CD8-positive, alpha-beta memory T cell (primary cell): ENCODE measurements around the gene DDX27. TPM values are rescaled to one million over a fixed set of nuclear protein-coding genes. Genes with fewer than 3 reads are reported as not detected.
"Not testable (repeated sequence)": the region's sequence is repeated elsewhere in the genome, so short reads cannot be mapped to it uniquely, and the experiment has no call there.

Experiments used
- CTCF ChIA-PET: fragments of 350-600 bp; sonication (Branson Sonifier 250); formaldehyde crosslinking; loops from one replicate; lab custom pipeline; 2021; ENCODE audit warnings: antibody characterized with exemption; lab: Charles Lee
- POLR2A ChIA-PET: fragments of 350-600 bp; sonication (Branson Sonifier 250); formaldehyde crosslinking; loops from one replicate; lab custom pipeline; 2021; ENCODE audit warnings: antibody characterized with exemption; lab: Charles Lee
- DNase-seq, 5 donors: peaks; one replicate each; pipeline versions ENCODE4 v3.0.0 to v3.0.0-alpha.2; 2020 to 2022; ENCODE audit warnings: mixed read lengths in 1 of 5
- H3K27ac ChIP-seq: one replicate; pipeline ENCODE4 v1.7.0; 2013; ENCODE audit warnings: low read depth, mild to moderate bottlenecking, low read length, moderate library complexity
- H3K27me3 ChIP-seq: 2 replicates; pipeline ENCODE4 v1.7.0; 2013; ENCODE audit warnings: low read length, mild to moderate bottlenecking; ENCODE audit not compliant: insufficient read depth, poor library complexity, severe bottlenecking
- H3K36me3 ChIP-seq: 2 replicates; pipeline ENCODE4 v1.7.0; 2013; ENCODE audit warnings: mild to moderate bottlenecking, low read length, moderate library complexity; ENCODE audit not compliant: insufficient read depth
- H3K4me1 ChIP-seq: 2 replicates; pipeline ENCODE4 v1.7.0; 2013; ENCODE audit warnings: mild to moderate bottlenecking, low read length, moderate library complexity; ENCODE audit not compliant: insufficient read depth
- H3K4me3 ChIP-seq: 2 replicates; pipeline ENCODE4 v1.7.0; 2013; ENCODE audit warnings: mild to moderate bottlenecking, low read length
- H3K9me3 ChIP-seq: 2 replicates; pipeline ENCODE4 v1.7.0; 2013; ENCODE audit warnings: mild to moderate bottlenecking, low read length
- H3K27ac Mint-ChIP-seq, 8 donors: one replicate each; pipeline ENCODE4 v1.8.0; 2020 to 2021; ENCODE audit warnings: mixed read lengths in 8 of 8, mild to moderate bottlenecking in 6 of 8, inconsistent platforms in 3 of 8, moderate library complexity in 3 of 8
- H3K27me3 Mint-ChIP-seq, 2 donors: one replicate each; pipeline ENCODE4 v1.8.0; 2020 to 2021; ENCODE audit warnings: mixed read lengths in 2 of 2, mild to moderate bottlenecking in 1 of 2, moderate library complexity in 1 of 2
- H3K36me3 Mint-ChIP-seq, 3 donors: one replicate each; pipeline ENCODE4 v1.8.0; 2020 to 2021; ENCODE audit warnings: mixed read lengths in 3 of 3, inconsistent platforms in 1 of 3, mild to moderate bottlenecking in 1 of 3
- H3K4me1 Mint-ChIP-seq, 3 donors: one replicate each; pipeline ENCODE4 v1.8.0; 2020 to 2021; ENCODE audit warnings: mixed read lengths in 3 of 3, inconsistent platforms in 1 of 3, mild to moderate bottlenecking in 1 of 3
- H3K4me3 Mint-ChIP-seq, 7 donors: one replicate each; pipeline ENCODE4 v1.8.0; 2020 to 2021; ENCODE audit warnings: mixed read lengths in 7 of 7, mild to moderate bottlenecking in 6 of 7, moderate library complexity in 4 of 7, inconsistent platforms in 2 of 7
- H3K9me3 Mint-ChIP-seq, 5 donors: one replicate each; pipeline ENCODE4 v1.8.0; 2020 to 2022; ENCODE audit warnings: mixed read lengths in 5 of 5, mild to moderate bottlenecking in 3 of 5, moderate library complexity in 2 of 5, inconsistent platforms in 1 of 5
- polyA plus RNA-seq: library from polyadenylated mRNA; unstranded; fragments of 300-500 nt; fragmentation: Illumina TruSeq; gene quantifications from one replicate; pipeline ENCODE4 v1.2.3, GENCODE V29; 2021
- total RNA-seq, 2 experiments: library from RNA; stranded (reverse); gene quantifications; one replicate each; pipeline ENCODE4 v1.2.3, GENCODE V29; 2021

Gene DDX27
- total and polyA plus RNA-seq, 3 experiments from 2014 or later, result 50.1 to 68.7 (median 67.3) TPM

GRCh38 chr20:49181265-49181877 is 37.8 kb upstream of the DDX27 start:
- Histone ChIP-seq H3K36me3 (no peaks in the 10 kb centered on the region), H3K27me3 (no peaks in the 10 kb centered on the region), H3K4me1 (peaks cover 46% of the 10 kb centered on the region), H3K9me3 (no peaks in the 10 kb centered on the region), H3K4me3 (no peak overlapping the region), H3K27ac (no peak overlapping the region)
- CTCF ChIA-PET, result interaction anchor here (0.7 to 2.1 kb wide), 3 partner anchors 17 to 48 kb away, joined by 3 to 11 read pairs (median 3); no protein-coding TSS in a partner anchor
- H3K9me3 Mint-ChIP-seq, result no peaks in the 10 kb centered on the region
- H3K27me3 Mint-ChIP-seq, result no peaks in the 10 kb centered on the region
- H3K36me3 Mint-ChIP-seq, result peaks cover 0 to 33% (median 9%) of the 10 kb centered on the region in 3 donors
- POLR2A ChIA-PET, result no interaction called here
- peaks cover 66 to 85% (median 69%) of the 10 kb centered on the region in 3 donors for H3K4me1 Mint-ChIP-seq
- peak overlapping the region in 2 of 7 donors; percentile 14 to 38 for H3K4me3 Mint-ChIP-seq
- no peak for DNase-seq
- peak overlapping the region in 2 of 8 donors; percentile 3 to 68 for H3K27ac Mint-ChIP-seq

- peak overlapping the region in 3 of 8 donors; percentile 29 to 59 (median 52) for H3K27ac Mint-ChIP-seq
- CTCF ChIA-PET, result interaction anchor here (2.4 kb wide), 1 partner anchor 34 kb away, joined by 7 read pairs; no protein-coding TSS in a partner anchor
- H3K27me3 Mint-ChIP-seq, result no peaks in the 10 kb centered on the region
- peaks cover 66 to 80% (median 76%) of the 10 kb centered on the region in 3 donors for H3K4me1 Mint-ChIP-seq
- H3K4me3 Mint-ChIP-seq, result peak overlapping the region in 4 of 7 donors; percentile 10 to 55 (median 16)
- no peaks in the 10 kb centered on the region for H3K27me3 ChIP-seq
- H3K4me1 ChIP-seq, result peaks cover 47% of the 10 kb centered on the region
- H3K36me3 Mint-ChIP-seq, result peaks cover 0 to 32% (median 10%) of the 10 kb centered on the region in 3 donors
- no peak overlapping the region for H3K4me3 ChIP-seq
- H3K27ac ChIP-seq, result no peak overlapping the region
- no peak for DNase-seq
- no peaks in the 10 kb centered on the region for H3K9me3 Mint-ChIP-seq
- no peaks in the 10 kb centered on the region for H3K9me3 ChIP-seq
- POLR2A ChIA-PET, result no interaction called here
- no peaks in the 10 kb centered on the region for H3K36me3 ChIP-seq
Measured at GRCh38 chr20:49183444-49183843, 35.8 kb upstream of the DDX27 start.

- Mint-ChIP-seq H3K4me1 (peaks cover 67 to 81% (median 78%) of the 10 kb centered on the region in 3 donors), H3K36me3 (peaks cover 0 to 33% (median 10%) of the 10 kb centered on the region in 3 donors), H3K4me3 (peak overlapping the region in 5 of 7 donors; percentile 24 to 98 (median 41))
- H3K9me3 Mint-ChIP-seq, H3K4me3 ChIP-seq, H3K27ac ChIP-seq, DNase-seq, H3K9me3 ChIP-seq, H3K27me3 ChIP-seq, H3K27me3 Mint-ChIP-seq, POLR2A ChIA-PET, H3K27ac Mint-ChIP-seq, H3K36me3 ChIP-seq: not testable (repeated sequence)
- CTCF ChIA-PET, result interaction anchor here (2.4 kb wide), 1 partner anchor 33 kb away, joined by 7 read pairs; no protein-coding TSS in a partner anchor
- peaks cover 50% of the 10 kb centered on the region for H3K4me1 ChIP-seq
Measured at GRCh38 chr20:49184084-49184501, 35.1 kb upstream of the DDX27 start.

GRCh38 chr20:49184691-49185070 is 34.5 kb upstream of the DDX27 start:
- H3K4me3 Mint-ChIP-seq, result peak overlapping the region in 3 of 7 donors; percentile 26 to 98 (median 53)
- H3K27me3 Mint-ChIP-seq, result no peaks in the 10 kb centered on the region
- H3K27ac Mint-ChIP-seq, result peak overlapping the region in 2 of 8 donors; percentile 61 to 70
- H3K36me3 ChIP-seq, result no peaks in the 10 kb centered on the region
- H3K9me3 Mint-ChIP-seq, result peaks cover 0 to 2% (median 0%) of the 10 kb centered on the region in 5 donors
- H3K4me1 ChIP-seq, result peaks cover 44% of the 10 kb centered on the region
- no peaks in the 10 kb centered on the region for H3K9me3 ChIP-seq
- no peak for DNase-seq
- no peak overlapping the region for H3K4me3 ChIP-seq
- ChIA-PET POLR2A (interaction anchor here (3.2 kb wide), 1 partner anchor 138 kb away, joined by 9 read pairs; the partner anchor contains the start of gene CSE1L), CTCF (interaction anchor here (1.0 to 2.4 kb wide), 2 partner anchors 32 to 33 kb away, joined by 3 to 7 read pairs; no protein-coding TSS in a partner anchor)
- H3K36me3 Mint-ChIP-seq, result peaks cover 0 to 32% (median 10%) of the 10 kb centered on the region in 3 donors
- H3K4me1 Mint-ChIP-seq, result peaks cover 63 to 75% (median 74%) of the 10 kb centered on the region in 3 donors
- H3K27ac ChIP-seq, result no peak overlapping the region
- no peaks in the 10 kb centered on the region for H3K27me3 ChIP-seq

- POLR2A ChIA-PET, result interaction anchor here (3.2 kb wide), 1 partner anchor 139 kb away, joined by 9 read pairs; the partner anchor contains the start of gene CSE1L
- no peaks in the 10 kb centered on the region for H3K36me3 ChIP-seq
- peak overlapping the region in 6 of 8 donors; percentile 25 to 70 (median 59) for H3K27ac Mint-ChIP-seq
- H3K27ac ChIP-seq, result no peak overlapping the region
- H3K4me1 Mint-ChIP-seq, result peaks cover 61 to 71% (median 70%) of the 10 kb centered on the region in 3 donors
- CTCF ChIA-PET, result interaction anchor here (0.9 to 8.4 kb wide), 4 partner anchors 32 to 53 kb away, joined by 3 to 46 read pairs (median 5); partner anchors contain the start of gene DDX27
- no peak for DNase-seq
- H3K27me3 Mint-ChIP-seq, result peaks cover 0 to 1% of the 10 kb centered on the region in 2 donors
- no peaks in the 10 kb centered on the region for H3K27me3 ChIP-seq
- no peak overlapping the region for H3K4me3 ChIP-seq
- H3K9me3 Mint-ChIP-seq, result peaks cover 0 to 2% (median 0%) of the 10 kb centered on the region in 5 donors
- peaks cover 0 to 32% (median 10%) of the 10 kb centered on the region in 3 donors for H3K36me3 Mint-ChIP-seq
- H3K9me3 ChIP-seq, result no peaks in the 10 kb centered on the region
- peaks cover 39% of the 10 kb centered on the region for H3K4me1 ChIP-seq
- H3K4me3 Mint-ChIP-seq, result peak overlapping the region; percentile 18 to 98 (median 53)
Measured at GRCh38 chr20:49185071-49185761, 34.0 kb upstream of the DDX27 start.

- Mint-ChIP-seq H3K9me3 (peaks cover 0 to 2% (median 0%) of the 10 kb centered on the region in 5 donors), H3K36me3 (peaks cover 0 to 29% (median 10%) of the 10 kb centered on the region in 3 donors), H3K4me3 (peak overlapping the region; percentile 87 to 98 (median 97)), H3K27me3 (peaks cover 1 to 3% of the 10 kb centered on the region in 2 donors), H3K4me1 (peaks cover 50 to 57% (median 54%) of the 10 kb centered on the region in 3 donors), H3K27ac (peak overlapping the region; percentile 47 to 97 (median 92))
- no peaks in the 10 kb centered on the region for H3K36me3 ChIP-seq
- no peaks in the 10 kb centered on the region for H3K9me3 ChIP-seq
- peaks cover 38% of the 10 kb centered on the region for H3K4me1 ChIP-seq
- peak; percentile 40 to 71 (median 55) for DNase-seq
- CTCF ChIA-PET, result interaction anchor here (2.3 to 8.4 kb wide), 2 partner anchors 31 to 54 kb away, joined by 10 to 46 read pairs; partner anchors contain the start of gene DDX27
- peak overlapping the region; percentile 69 for H3K27ac ChIP-seq
- H3K4me3 ChIP-seq, result peak overlapping the region; percentile 87
- H3K27me3 ChIP-seq, result no peaks in the 10 kb centered on the region
- POLR2A ChIA-PET, result interaction anchor here (0.5 to 3.2 kb wide), 6 partner anchors 7 to 318 kb away, joined by 3 to 9 read pairs (median 5); partner anchors contain the start of genes CSE1L and DDX27
Measured at GRCh38 chr20:49186535-49187329, 32.5 kb upstream of the DDX27 start.
